Measurements from ENCODE around the gene HIC1.

The HIC1 gene

DNA sequence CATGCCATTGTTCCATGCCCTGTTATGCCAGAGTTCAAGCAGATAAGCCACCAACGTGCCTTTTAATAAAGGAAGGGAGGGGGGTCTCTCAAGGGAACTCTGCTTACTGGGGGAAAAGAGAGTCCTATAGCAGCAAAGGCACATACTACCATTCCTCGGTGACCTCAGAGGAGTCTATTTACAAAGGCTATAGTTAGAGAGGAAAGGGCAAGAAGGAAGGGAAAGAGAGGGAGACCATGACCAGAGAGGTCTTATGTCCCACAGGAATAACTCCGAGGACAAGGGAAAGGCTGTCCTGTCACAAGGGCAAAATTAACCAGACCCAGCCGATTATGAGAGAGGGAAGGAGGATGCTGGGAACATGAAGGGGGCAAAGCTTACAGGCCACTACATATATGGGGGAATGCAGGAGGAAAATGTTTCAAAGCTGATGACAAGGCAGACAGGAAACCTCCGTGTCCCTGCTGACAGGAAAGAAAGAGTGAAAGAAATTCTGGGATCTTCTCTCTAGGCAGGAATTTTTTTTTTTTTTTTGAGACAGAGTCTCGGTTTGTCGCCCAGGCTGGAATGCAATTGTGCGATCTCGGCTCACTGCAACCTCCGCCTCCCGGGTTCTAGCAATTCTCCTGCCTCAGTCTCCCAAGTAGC, 51.5 kb downstream of the HIC1 start:
- no peak for DNase-seq

DNA sequence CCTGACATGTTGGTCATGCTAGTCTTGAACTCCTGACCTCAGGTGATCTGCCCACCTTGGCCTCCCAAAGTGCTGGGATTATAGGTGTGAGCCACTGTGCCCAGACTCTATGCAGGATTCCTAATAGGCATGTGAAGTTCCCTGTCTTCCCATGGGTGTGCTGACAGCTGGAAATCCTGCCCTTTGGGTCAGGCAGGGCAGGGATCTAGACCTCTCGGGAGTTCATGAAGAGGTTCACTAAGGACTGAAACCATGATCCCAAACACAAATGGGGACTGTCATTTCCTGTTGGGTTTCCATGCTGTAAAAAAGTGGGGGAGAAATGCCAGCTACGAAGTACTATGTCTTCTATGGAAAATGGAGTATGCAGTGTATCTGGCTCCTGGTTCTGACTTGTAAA, 52.1 kb downstream of the HIC1 start:
- no peak for DNase-seq

DNA sequence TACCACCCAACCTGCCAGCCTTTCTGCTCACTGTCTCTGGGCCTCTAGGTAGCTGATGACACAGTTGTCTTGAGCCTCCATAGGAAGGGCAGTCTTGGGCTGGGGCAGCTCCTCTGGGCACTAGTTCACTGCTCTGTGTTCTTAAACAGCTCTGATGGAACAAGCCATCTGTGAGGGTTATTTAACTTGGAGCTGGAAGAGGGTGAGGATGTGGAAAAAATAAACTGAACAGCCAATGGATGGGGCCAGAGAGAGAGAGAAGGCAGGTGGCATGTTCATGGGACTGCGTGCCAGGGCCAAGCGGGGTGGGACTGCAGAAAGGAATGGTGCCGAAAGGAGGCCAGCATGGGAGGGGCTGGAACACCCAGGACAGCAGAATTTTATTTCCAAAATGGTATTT, 52.6 kb downstream of the HIC1 start:
- no peak for DNase-seq

DNA sequence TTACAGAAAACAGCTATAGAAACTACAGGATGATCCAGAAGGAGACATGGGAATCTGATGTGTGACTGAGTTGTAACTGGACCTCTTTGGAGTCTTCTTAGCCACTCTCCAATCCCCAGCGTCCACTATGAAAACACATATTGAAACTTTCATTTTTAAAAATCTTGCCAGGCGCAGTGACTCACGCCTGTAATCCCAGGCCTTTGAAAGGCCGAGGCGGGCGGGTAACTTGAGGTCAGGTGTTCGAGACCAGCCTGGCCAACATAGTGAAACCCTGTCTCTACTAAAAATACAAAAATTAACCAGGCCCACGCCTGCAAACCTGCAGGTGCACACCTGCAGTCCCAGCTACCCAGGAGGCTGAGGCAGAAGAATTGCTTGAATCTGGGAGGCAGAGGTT, 53.3 kb downstream of the HIC1 start:
- no peak for DNase-seq

DNA sequence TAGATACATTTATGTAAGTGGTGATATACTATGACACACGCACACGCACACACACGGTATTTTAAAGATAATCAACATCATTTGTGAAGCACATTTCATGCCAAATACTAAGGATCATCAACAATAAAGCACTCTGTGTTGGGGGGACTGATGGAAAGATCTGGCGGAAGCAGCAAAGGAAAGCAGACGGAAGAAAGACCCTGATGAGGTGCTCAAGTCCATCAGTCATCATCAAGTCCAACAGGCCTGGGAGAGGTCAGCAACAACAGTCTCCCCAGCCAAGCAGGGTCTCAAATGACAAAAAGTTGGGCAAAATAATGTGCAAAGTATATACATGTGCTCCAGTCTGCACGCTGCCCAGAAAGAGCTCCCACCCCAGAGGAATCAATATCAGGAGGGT, 55.5 kb downstream of the HIC1 start:
- DNase-seq = no peak

DNA sequence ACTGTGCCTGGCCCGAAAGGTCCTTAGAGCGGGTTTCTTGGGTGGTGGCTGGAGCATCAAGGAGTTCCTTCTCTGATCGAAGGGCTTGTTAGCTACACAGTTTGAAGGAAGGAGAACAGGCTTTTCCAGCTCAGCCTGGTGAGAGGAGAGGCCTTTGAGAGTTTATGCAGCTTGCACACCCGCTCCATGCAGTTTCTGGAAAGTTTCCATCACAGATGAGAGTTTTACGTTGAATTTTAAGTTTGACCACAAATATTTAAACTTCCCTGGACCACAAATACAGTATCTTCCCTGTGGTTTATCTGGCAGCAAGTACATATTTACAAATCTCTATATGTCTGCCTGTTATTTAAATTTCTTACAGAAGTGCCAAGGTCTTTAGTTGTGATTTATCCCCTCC, 56.8 kb downstream of the HIC1 start:
- no peak for DNase-seq

Data from CD4-positive, alpha-beta T cell treated with Interleukin-15 for 1 hour (primary cell).